OCI-LY7 (cell line): Measurements from ENCODE around the gene SCGB1C1. TPM values are rescaled to one million over a fixed set of nuclear protein-coding genes. Genes with fewer than 3 reads are reported as not detected.
"Not testable (repeated sequence)": the region's sequence is repeated elsewhere in the genome, so short reads cannot be mapped to it uniquely, and the experiment has no call there.

Experiments used
- Bru-seq: library from RNA; stranded (reverse); fragments of 400-500 nt; gene quantifications from one replicate; lab custom pipeline; 2021; lab: Mats Ljungman, UMichigan
- BruChase-seq, 2 experiments: library from RNA; stranded (reverse); fragments of 400-500 nt; gene quantifications; one replicate each; lab custom pipeline; 2021; lab: Mats Ljungman, UMichigan
- BruUV-seq: library from RNA; stranded (reverse); fragments of 400-500 nt; replicated peaks from 2 replicates; lab custom pipeline; 2021; lab: Mats Ljungman, UMichigan
- CTCF ChIA-PET: fragments of 300-600 bp; sonication (Branson Sonifier 250); formaldehyde crosslinking; loops from one replicate; lab custom pipeline; 2022; ENCODE audit warnings: antibody characterized with exemption; ENCODE audit not compliant: unreplicated experiment; lab: Charles Lee
- POLR2A ChIA-PET: fragments of 300-600 bp; sonication (Branson Sonifier 250); formaldehyde crosslinking; loops from one replicate; lab custom pipeline; 2022; ENCODE audit warnings: antibody characterized with exemption; lab: Charles Lee
- DNase-seq: peaks from one replicate; pipeline ENCODE4 v3.0.0-alpha.2; 2015; ENCODE audit warnings: low spot score
- H2AFZ ChIP-seq: fragments of 200-600 bp; sonication (generic), shearing (Covaris generic); 2 replicates; pipeline ENCODE4 v1.6.1; 2014; ENCODE audit warnings: mild to moderate bottlenecking, antibody characterized with exemption, low read length, moderate library complexity
- H3K27ac ChIP-seq: fragments of 200-600 bp; sonication (generic); 2 replicates; pipeline ENCODE4 v1.5.1; 2014; ENCODE audit warnings: mixed run types, low read depth, mild to moderate bottlenecking, moderate library complexity, low read length, inconsistent platforms; ENCODE audit not compliant: poor library complexity, severe bottlenecking
- H3K36me3 ChIP-seq: fragments of 200-600 bp; sonication (generic); 2 replicates; pipeline ENCODE4 v1.6.1; 2014; ENCODE audit warnings: mild to moderate bottlenecking, antibody characterized with exemption, low read length, moderate library complexity, mixed read lengths; ENCODE audit not compliant: insufficient read depth
- H3K4me1 ChIP-seq: fragments of 200-600 bp; sonication (generic); 2 replicates; pipeline ENCODE4 v1.5.1; 2014; ENCODE audit warnings: mild to moderate bottlenecking, low read length; ENCODE audit not compliant: insufficient read depth, poor library complexity, severe bottlenecking
- H3K4me2 ChIP-seq: fragments of 200-600 bp; sonication (generic); 2 replicates; pipeline ENCODE4 v1.6.1; 2014; ENCODE audit warnings: mild to moderate bottlenecking, low read length
- H3K4me3 ChIP-seq: fragments of 200-600 bp; sonication (generic); 2 replicates; pipeline ENCODE4 v1.5.1; 2014; ENCODE audit warnings: mild to moderate bottlenecking, low read depth, low read length; ENCODE audit not compliant: poor library complexity, severe bottlenecking
- H3K79me2 ChIP-seq: fragments of 200-600 bp; sonication (generic); 2 replicates; pipeline ENCODE4 v1.6.1; 2016; ENCODE audit warnings: low read depth, mild to moderate bottlenecking, low read length, moderate library complexity, mixed read lengths; ENCODE audit not compliant: insufficient read depth
- H3K9me2 ChIP-seq: fragments of 200-600 bp; sonication (generic); 2 replicates; pipeline ENCODE4 v1.6.1; 2016; ENCODE audit warnings: mild to moderate bottlenecking, low read length, mixed read lengths; ENCODE audit not compliant: insufficient read depth
- H3K9me3 ChIP-seq: fragments of 200-600 bp; sonication (generic); 2 replicates; pipeline ENCODE4 v1.6.1; 2014; ENCODE audit warnings: mild to moderate bottlenecking, mixed run types, low read length, mixed read lengths
- H4K20me1 ChIP-seq: fragments of 200-600 bp; sonication (generic); 2 replicates; pipeline ENCODE4 v1.6.1; 2014; ENCODE audit warnings: mild to moderate bottlenecking, antibody characterized with exemption, low read length, moderate library complexity, mixed read lengths; ENCODE audit not compliant: insufficient read depth
- intact Hi-C: fragments of 100-400 bp; cut with micrococcal nuclease; formaldehyde crosslinking; loops from one replicate; pipeline ENCODE4 v1.10.0; 2022; ENCODE audit not compliant: unreplicated experiment
- long read RNA-seq: library from polyadenylated mRNA; stranded (forward); transcript quantifications from one replicate; pipeline ENCODE4 v2.0.0, GENCODE V29; 2022
- total RNA-seq, 2 experiments: library from RNA; depleted of rRNA in 1 of 2; stranded (reverse); fragments of >200 nt in 1 of 2; shearing (Covaris generic) in 1 of 2; gene quantifications; 2 replicates each; pipeline ENCODE4 v1.2.3, GENCODE V29; 2014 to 2022
- TF ChIP-seq, protein P1 (sequence below): fragments of 200-600 bp; sonication (generic); conservative IDR thresholded peaks from 2 replicates; pipeline ENCODE4 v1.5.1; 2014; ENCODE audit warnings: mild to moderate bottlenecking, antibody characterized with exemption, low read length, moderate library complexity, mixed read lengths

The SCGB1C1 gene
- total RNA-seq (2014; rRNA removed; shearing (Covaris generic)) (not detected in 2 replicates), total RNA-seq (2022) (not detected in 2 replicates), Bru-seq, nascent RNA (not detected), BruChase-seq, experiment 1, labeled RNA remaining after a 6-hour chase (not detected), BruChase-seq, experiment 2, labeled RNA remaining after a 2-hour chase (not detected)
- long read RNA-seq: 0 reads

DNA sequence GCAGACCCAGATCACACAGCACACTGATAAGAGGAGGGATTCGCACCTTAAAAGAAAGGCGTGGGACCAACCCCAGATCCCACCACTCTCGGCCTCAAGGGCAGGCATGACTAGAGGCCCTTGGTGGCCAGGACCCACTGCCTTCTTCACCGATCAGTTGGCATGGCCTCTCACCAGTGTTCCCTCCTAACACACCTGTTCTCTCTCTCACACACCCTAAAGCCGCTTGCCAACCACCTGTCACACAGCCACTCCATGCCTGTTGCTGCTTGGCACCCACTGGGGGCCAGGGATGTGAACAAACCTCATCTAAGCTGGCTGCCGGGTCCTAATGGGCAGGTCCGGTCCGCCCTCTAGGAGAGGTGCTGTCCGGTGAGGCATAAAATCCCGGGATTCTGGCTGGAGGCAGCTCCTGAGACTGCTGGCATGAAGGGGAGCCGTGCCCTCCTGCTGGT is at the start of gene SCGB1C1:
TSS of gene SCGB1C1 (plus strand) at position 405 of the 455 bp plus-strand sequence. CDS start at position 427, 22 bp downstream.
- BruUV-seq, H4K20me1 ChIP-seq, H3K4me1 ChIP-seq, POLR2A ChIA-PET, DNase-seq, H3K36me3 ChIP-seq, H3K9me2 ChIP-seq, H3K9me3 ChIP-seq, H3K27ac ChIP-seq, CTCF ChIA-PET, H3K4me3 ChIP-seq, H3K79me2 ChIP-seq, intact Hi-C loops, H3K4me2 ChIP-seq, H2AFZ ChIP-seq: not testable (repeated sequence)

DNA sequence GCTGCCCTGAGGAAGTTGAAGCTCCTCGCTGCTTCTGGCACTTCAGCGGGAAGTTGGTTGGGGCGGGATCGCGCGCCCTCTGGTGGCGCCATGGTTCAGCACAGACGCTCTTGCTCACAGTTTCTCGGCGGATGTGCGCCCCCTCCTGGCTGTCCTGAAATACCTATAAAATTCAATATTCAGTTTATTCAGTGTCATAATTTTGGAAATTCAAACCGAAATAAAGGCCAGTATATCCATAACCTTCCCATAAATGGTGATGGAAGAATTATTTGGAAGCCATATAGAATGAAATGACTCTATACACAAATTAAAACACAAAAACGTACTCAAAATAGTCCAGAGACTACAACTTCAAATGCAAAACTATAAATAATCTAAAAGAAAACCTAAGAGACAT is 12.6 kb upstream of the SCGB1C1 start:
- H3K4me1 ChIP-seq, H3K4me2 ChIP-seq, H3K79me2 ChIP-seq, H3K36me3 ChIP-seq, H3K9me2 ChIP-seq, DNase-seq, POLR2A ChIA-PET, CTCF ChIA-PET, BruUV-seq, intact Hi-C loops, H2AFZ ChIP-seq, H3K9me3 ChIP-seq, H3K27ac ChIP-seq, H4K20me1 ChIP-seq, H3K4me3 ChIP-seq: not testable (repeated sequence)
- TF ChIP-seq, protein P1, sequence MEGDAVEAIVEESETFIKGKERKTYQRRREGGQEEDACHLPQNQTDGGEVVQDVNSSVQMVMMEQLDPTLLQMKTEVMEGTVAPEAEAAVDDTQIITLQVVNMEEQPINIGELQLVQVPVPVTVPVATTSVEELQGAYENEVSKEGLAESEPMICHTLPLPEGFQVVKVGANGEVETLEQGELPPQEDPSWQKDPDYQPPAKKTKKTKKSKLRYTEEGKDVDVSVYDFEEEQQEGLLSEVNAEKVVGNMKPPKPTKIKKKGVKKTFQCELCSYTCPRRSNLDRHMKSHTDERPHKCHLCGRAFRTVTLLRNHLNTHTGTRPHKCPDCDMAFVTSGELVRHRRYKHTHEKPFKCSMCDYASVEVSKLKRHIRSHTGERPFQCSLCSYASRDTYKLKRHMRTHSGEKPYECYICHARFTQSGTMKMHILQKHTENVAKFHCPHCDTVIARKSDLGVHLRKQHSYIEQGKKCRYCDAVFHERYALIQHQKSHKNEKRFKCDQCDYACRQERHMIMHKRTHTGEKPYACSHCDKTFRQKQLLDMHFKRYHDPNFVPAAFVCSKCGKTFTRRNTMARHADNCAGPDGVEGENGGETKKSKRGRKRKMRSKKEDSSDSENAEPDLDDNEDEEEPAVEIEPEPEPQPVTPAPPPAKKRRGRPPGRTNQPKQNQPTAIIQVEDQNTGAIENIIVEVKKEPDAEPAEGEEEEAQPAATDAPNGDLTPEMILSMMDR: peak; percentile 53; the same call in 1 of the 2 replicates

DNA sequence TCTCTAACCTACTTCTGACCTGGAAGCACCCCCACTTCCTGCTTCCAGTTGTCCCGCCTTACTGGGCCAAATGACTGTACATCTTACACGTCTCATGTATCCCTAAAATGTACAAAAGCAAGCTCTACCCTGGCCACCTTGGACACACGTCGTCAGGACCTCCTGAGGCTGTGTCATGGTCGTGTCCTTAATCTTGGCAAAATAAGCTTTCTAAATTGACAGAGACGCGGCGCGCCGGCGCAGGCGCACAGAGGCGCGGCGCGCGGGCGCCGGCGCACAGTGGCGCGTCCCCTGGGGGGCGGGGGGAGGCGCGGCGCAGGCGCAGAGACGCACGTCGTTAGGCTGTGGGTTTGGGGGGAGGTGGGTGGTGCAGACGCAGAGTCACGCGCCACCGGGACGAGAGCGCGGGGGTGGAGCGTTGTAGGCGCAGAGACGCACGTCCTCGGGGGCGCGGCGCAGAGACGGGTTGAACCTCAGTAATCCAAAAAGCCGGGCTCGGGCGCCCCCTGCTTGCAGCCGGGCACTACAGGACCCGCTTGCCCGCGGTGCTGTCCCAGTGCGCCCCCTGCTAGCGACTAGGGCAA is 3.6 kb upstream of the SCGB1C1 start:
- H3K27ac ChIP-seq, POLR2A ChIA-PET, intact Hi-C loops, H4K20me1 ChIP-seq, H3K36me3 ChIP-seq, H3K4me2 ChIP-seq, H3K9me2 ChIP-seq, DNase-seq, BruUV-seq, H3K4me3 ChIP-seq, H3K9me3 ChIP-seq, CTCF ChIA-PET, H3K4me1 ChIP-seq, H2AFZ ChIP-seq, H3K79me2 ChIP-seq: not testable (repeated sequence)
- TF ChIP-seq, protein P1: 0 out of 2 replicates have a peak, but pooled peaks have one; percentile 4
